ENCODE measurements around the gene TPSB2.

DNA sequence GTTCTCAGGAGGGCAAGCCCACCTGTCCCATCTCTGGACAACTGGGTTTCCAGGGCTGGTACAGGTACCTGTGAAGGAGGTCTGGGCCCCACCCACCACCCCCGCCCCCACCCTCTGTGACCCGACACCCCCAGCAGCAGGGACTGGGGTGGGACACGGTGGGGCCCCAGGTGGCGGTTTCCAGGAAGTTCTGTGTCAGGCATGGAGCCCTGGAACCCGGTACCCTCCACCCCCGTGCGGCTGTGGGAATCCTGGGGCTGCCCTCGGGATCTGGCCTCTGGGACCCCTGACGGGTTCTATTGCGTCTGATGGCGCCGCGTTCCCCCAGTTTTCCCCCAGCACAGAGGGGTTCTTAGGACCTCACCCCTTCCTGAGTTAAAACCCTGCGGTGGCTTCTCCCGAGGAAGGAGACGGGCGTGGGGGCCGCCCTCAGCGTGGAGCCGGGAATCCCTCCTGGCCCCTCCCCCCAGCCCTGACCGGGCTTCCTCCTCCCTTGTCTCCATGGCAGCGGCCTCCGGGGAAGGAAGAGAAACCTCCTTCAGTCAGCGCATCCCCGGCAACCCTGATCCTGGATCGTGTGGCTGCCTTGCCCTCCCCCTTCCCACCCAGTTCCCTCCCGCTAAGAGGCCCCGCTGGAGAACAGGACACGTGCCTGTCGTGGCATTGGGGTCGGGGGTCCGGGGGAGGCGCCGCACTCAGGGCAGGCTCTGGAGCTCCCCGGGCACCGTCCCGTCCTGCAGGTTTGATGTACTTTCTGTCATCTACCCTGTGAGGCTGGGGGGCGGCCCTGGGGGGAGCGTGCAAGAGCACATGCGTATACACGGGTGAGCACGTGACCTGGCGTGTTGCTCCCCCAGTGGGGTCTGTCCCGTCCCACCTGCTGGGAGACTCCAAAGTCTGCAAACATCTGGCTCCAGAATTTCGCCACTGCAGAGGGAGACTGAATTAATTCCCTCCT, 46.8 kb downstream of the TPSB2 start:
- TF ChIP-seq, protein P1, sequence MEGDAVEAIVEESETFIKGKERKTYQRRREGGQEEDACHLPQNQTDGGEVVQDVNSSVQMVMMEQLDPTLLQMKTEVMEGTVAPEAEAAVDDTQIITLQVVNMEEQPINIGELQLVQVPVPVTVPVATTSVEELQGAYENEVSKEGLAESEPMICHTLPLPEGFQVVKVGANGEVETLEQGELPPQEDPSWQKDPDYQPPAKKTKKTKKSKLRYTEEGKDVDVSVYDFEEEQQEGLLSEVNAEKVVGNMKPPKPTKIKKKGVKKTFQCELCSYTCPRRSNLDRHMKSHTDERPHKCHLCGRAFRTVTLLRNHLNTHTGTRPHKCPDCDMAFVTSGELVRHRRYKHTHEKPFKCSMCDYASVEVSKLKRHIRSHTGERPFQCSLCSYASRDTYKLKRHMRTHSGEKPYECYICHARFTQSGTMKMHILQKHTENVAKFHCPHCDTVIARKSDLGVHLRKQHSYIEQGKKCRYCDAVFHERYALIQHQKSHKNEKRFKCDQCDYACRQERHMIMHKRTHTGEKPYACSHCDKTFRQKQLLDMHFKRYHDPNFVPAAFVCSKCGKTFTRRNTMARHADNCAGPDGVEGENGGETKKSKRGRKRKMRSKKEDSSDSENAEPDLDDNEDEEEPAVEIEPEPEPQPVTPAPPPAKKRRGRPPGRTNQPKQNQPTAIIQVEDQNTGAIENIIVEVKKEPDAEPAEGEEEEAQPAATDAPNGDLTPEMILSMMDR (IDR thresholded peaks at IDR 0.05 in 8 of 11, conservative IDR thresholded peaks at IDR 0.05 in 3 of 11): no peak
- TF ChIP-seq POLR2A (IDR thresholded peaks at IDR 0.05) (no peak), POLR2AphosphoS5 (IDR thresholded peaks at IDR 0.05) (no peak)
